Tibial nerve (tissue), 4 donors: ENCODE results near the gene SNAPC4. TPM values are rescaled to one million over a fixed set of nuclear protein-coding genes. Genes with fewer than 3 reads are reported as not detected.
A peak's percentile ranks its signal among the peaks of the same experiment; 100 is the strongest.

Experiments used
- DNase-seq, 2 donors: peaks; one replicate each; pipeline ENCODE4 v3.0.0-alpha.2; 2019; ENCODE audit warnings: low spot score in 2 of 2
- H3K27ac ChIP-seq, 4 donors: fragments of 200-600 bp; sonication (generic) in 3 of 4; one replicate each; pipeline ENCODE4 v1.5.1; 2017 to 2019; ENCODE audit warnings: mild to moderate bottlenecking in 1 of 4
- H3K27me3 ChIP-seq, 2 donors: fragments of 200-600 bp; sonication (generic) in 1 of 2; one replicate each; pipeline versions ENCODE4 v1.5.1 to v1.6.0; 2017 to 2019
- H3K36me3 ChIP-seq, 3 donors: fragments of 200-600 bp; sonication (generic); one replicate each; pipeline ENCODE4 v1.5.1; 2018 to 2019
- H3K4me1 ChIP-seq, 4 donors: fragments of 200-600 bp; sonication (generic) in 3 of 4; one replicate each; pipeline ENCODE4 v1.5.1; 2017 to 2019
- H3K4me3 ChIP-seq, 4 donors: fragments of 200-600 bp; sonication (generic) in 3 of 4; one replicate each; pipeline ENCODE4 v1.5.1; 2017 to 2019; ENCODE audit warnings: mild to moderate bottlenecking in 1 of 4, moderate library complexity in 1 of 4
- H3K9me3 ChIP-seq, 4 donors: fragments of 200-600 bp; sonication (generic) in 3 of 4; one replicate each; pipeline ENCODE4 v1.5.1; 2017 to 2019
- CTCF ChIP-seq, 5 experiments: fragments of 200-600 bp in 3 of 5; fragments of 450-650 bp in 2 of 5; sonication (generic) in 3 of 5; IDR thresholded peaks; one replicate each; pipeline ENCODE4 v1.5.1; 2016 to 2019; ENCODE audit warnings: antibody characterized with exemption in 5 of 5, mild to moderate bottlenecking in 3 of 5, moderate library complexity in 2 of 5
- EP300 ChIP-seq, 2 donors: sonication (generic); formaldehyde crosslinking; IDR thresholded peaks; one replicate each; pipeline ENCODE4 v1.6.1; 2017; ENCODE audit warnings: antibody characterized with exemption in 2 of 2, mild to moderate bottlenecking in 1 of 2
- POLR2A ChIP-seq, 2 donors: fragments of 450-650 bp; IDR thresholded peaks; one replicate each; pipeline ENCODE4 v1.6.1; 2017; ENCODE audit warnings: antibody characterized with exemption in 2 of 2, mild to moderate bottlenecking in 2 of 2, moderate library complexity in 2 of 2
- WGBS, 2 donors: methylation state at CpG; one replicate each; pipeline ENCODE4 v1.1.5; 2018; 5-methylcytosine and 5-hydroxymethylcytosine counted together
- total RNA-seq, 4 donors: library from RNA; depleted of rRNA; stranded (reverse); fragments of >200 nt; gene quantifications; one replicate each; pipeline ENCODE4 v1.1.0, GENCODE V29; 2016

Gene SNAPC4
- total RNA-seq, 4 donors from 2014 or later, result 7.0 to 21.0 (median 9.5) TPM

GRCh38 chr9:136361047-136361753, 38.8 kb downstream of the SNAPC4 start:
- 51 to 59% methylated on average over 24 to 41 of the region's 43 CpGs for WGBS, 2 donors
- no peak for DNase-seq
- Histone ChIP-seq H3K27me3 (no peaks in the 10 kb centered on the region), H3K9me3 (no peaks in the 10 kb centered on the region), H3K4me3 (no peak overlapping the region), H3K27ac (peak overlapping the region; percentile 67 to 98 (median 84)), H3K4me1 (peaks cover 0 to 74% (median 25%) of the 10 kb centered on the region in 4 donors), H3K36me3 (peaks cover 0 to 30% (median 0%) of the 10 kb centered on the region in 3 donors)
- TF ChIP-seq POLR2A (IDR thresholded peaks at IDR 0.05) (no peak), CTCF (IDR thresholded peaks at IDR 0.05) (no peak), EP300 (IDR thresholded peaks at IDR 0.05) (peak; percentile 20 to 75)

DNA sequence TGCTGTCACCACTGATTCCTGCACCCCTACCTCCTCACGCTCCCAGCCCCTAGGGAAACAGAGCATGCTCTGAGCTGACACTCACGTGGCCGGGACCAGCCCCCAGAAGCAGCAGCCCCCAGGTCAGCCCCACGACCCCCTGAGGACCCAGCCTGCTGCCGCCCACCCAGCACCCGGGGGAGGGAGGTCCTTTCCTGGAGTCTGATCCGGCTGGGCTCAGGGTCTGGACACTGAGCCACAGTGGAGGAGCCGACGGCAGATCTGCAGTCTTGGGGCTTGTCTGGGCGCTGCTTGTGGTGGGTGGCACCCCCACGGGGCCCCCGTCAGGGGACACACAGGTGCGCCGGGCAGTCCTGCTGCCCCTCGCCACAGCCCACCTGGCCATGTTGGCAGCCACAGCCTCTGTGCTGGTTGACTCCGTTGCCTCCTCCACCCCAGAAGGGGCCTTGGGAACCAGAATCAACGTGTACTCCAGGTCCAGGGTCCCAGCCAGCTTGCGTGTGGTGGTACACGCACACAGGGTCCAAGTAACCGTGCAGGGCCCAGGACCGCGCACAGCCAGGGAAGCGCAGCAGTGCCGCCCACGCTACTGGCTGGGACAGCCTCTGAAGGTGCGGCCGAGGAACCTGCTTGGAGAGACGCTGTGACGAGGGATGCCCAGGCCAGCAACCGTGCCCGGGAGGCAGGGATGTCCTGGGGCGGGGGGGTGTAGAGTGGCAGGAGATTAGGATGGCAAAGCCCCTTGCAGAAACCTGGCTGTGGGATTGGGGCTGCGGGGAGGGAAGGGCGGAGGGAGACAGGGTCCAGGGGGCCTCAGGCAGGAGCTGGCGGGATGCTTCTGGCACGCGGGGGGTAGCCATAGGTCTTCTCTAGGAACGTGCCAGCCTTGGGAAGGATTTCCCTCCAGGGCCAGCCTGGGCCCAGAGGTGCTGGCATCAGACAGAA, 39.9 kb downstream of the SNAPC4 start:
- Histone ChIP-seq H3K9me3 (no peaks in the 10 kb centered on the region), H3K27ac (peak overlapping the region; percentile 67 to 98 (median 84)), H3K4me3 (no peak overlapping the region), H3K27me3 (no peaks in the 10 kb centered on the region), H3K36me3 (peaks cover 0 to 30% (median 0%) of the 10 kb centered on the region in 3 donors), H3K4me1 (peaks cover 0 to 75% (median 34%) of the 10 kb centered on the region in 4 donors)
- TF ChIP-seq CTCF (IDR thresholded peaks at IDR 0.05) (no peak), POLR2A (IDR thresholded peaks at IDR 0.05) (no peak), EP300 (IDR thresholded peaks at IDR 0.05) (no peak)
- 76 to 83% methylated on average over 24 of the region's 38 CpGs for WGBS, 2 donors
- DNase-seq, result no peak

DNA sequence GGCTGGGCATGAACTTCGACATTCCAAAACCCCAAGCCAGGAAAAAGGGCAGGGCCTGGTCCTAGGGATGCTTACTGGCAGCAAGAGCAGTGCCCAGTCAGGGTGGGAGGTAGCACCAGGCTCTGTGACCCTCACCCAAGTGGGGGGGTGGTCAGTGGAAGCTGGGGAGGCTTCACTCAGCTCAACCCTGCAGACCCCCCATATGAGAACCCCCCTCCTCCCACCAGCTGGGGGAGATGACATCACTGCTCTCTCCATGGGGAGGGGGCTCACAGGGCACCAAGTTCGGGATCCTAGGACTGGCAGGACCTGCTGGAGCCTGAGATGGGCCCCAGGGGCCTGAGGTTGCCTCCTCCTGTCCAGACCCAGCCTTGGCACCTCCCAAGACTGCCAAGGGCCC, 41.1 kb downstream of the SNAPC4 start:
- DNase-seq, result no peak
- no peak overlapping the region for H3K4me3 ChIP-seq
- 30% methylated on average over 2 of the region's 2 CpGs; no CpG with 5 or more reads in 1 of the 2 donors for WGBS, 2 donors
- H3K9me3 ChIP-seq, result no peaks in the 10 kb centered on the region
- peaks cover 0 to 76% (median 36%) of the 10 kb centered on the region in 4 donors for H3K4me1 ChIP-seq
- peaks cover 0 to 30% (median 0%) of the 10 kb centered on the region in 3 donors for H3K36me3 ChIP-seq
- peak overlapping the region in 2 of 4 donors; percentile 90 to 98 for H3K27ac ChIP-seq
- no peaks in the 10 kb centered on the region for H3K27me3 ChIP-seq
- TF ChIP-seq POLR2A (IDR thresholded peaks at IDR 0.05), result no peak
- no peak for TF ChIP-seq EP300 (IDR thresholded peaks at IDR 0.05)
- TF ChIP-seq CTCF (IDR thresholded peaks at IDR 0.05), result no peak

GRCh38 chr9:136358016-136358415, 42.0 kb downstream of the SNAPC4 start:
- no peaks in the 10 kb centered on the region for H3K27me3 ChIP-seq
- 76 to 81% methylated on average over 13 to 23 of the region's 29 CpGs for WGBS, 2 donors
- peaks cover 0 to 82% (median 35%) of the 10 kb centered on the region in 4 donors for H3K4me1 ChIP-seq
- H3K4me3 ChIP-seq, result no peak overlapping the region
- H3K9me3 ChIP-seq, result no peaks in the 10 kb centered on the region
- H3K36me3 ChIP-seq, result peaks cover 0 to 30% (median 0%) of the 10 kb centered on the region in 3 donors
- TF ChIP-seq EP300 (IDR thresholded peaks at IDR 0.05) (no peak), CTCF (IDR thresholded peaks at IDR 0.05) (no peak)
- peak overlapping the region in 2 of 4 donors; percentile 90 to 98 for H3K27ac ChIP-seq
- no peak for DNase-seq
